OCI-LY7 (cell line): Measurements from ENCODE around the gene PPFIA4. TPM values are rescaled to one million over a fixed set of nuclear protein-coding genes. Genes with fewer than 3 reads are reported as not detected.

Source experiments
- BruUV-seq: library from RNA; stranded (reverse); fragments of 400-500 nt; replicated peaks from 2 replicates; lab custom pipeline; 2021; lab: Mats Ljungman, UMichigan
- CTCF ChIA-PET: fragments of 300-600 bp; sonication (Branson Sonifier 250); formaldehyde crosslinking; loops from one replicate; lab custom pipeline; 2022; ENCODE audit warnings: antibody characterized with exemption; ENCODE audit not compliant: unreplicated experiment; lab: Charles Lee
- POLR2A ChIA-PET: fragments of 300-600 bp; sonication (Branson Sonifier 250); formaldehyde crosslinking; loops from one replicate; lab custom pipeline; 2022; ENCODE audit warnings: antibody characterized with exemption; lab: Charles Lee
- DNase-seq: peaks from one replicate; pipeline ENCODE4 v3.0.0-alpha.2; 2015; ENCODE audit warnings: low spot score
- H2AFZ ChIP-seq: fragments of 200-600 bp; sonication (generic), shearing (Covaris generic); 2 replicates; pipeline ENCODE4 v1.6.1; 2014; ENCODE audit warnings: mild to moderate bottlenecking, antibody characterized with exemption, low read length, moderate library complexity
- H3K27ac ChIP-seq: fragments of 200-600 bp; sonication (generic); 2 replicates; pipeline ENCODE4 v1.5.1; 2014; ENCODE audit warnings: mixed run types, low read depth, mild to moderate bottlenecking, moderate library complexity, low read length, inconsistent platforms; ENCODE audit not compliant: poor library complexity, severe bottlenecking
- H3K36me3 ChIP-seq: fragments of 200-600 bp; sonication (generic); 2 replicates; pipeline ENCODE4 v1.6.1; 2014; ENCODE audit warnings: mild to moderate bottlenecking, antibody characterized with exemption, low read length, moderate library complexity, mixed read lengths; ENCODE audit not compliant: insufficient read depth
- H3K4me1 ChIP-seq: fragments of 200-600 bp; sonication (generic); 2 replicates; pipeline ENCODE4 v1.5.1; 2014; ENCODE audit warnings: mild to moderate bottlenecking, low read length; ENCODE audit not compliant: insufficient read depth, poor library complexity, severe bottlenecking
- H3K4me2 ChIP-seq: fragments of 200-600 bp; sonication (generic); 2 replicates; pipeline ENCODE4 v1.6.1; 2014; ENCODE audit warnings: mild to moderate bottlenecking, low read length
- H3K4me3 ChIP-seq: fragments of 200-600 bp; sonication (generic); 2 replicates; pipeline ENCODE4 v1.5.1; 2014; ENCODE audit warnings: mild to moderate bottlenecking, low read depth, low read length; ENCODE audit not compliant: poor library complexity, severe bottlenecking
- H3K79me2 ChIP-seq: fragments of 200-600 bp; sonication (generic); 2 replicates; pipeline ENCODE4 v1.6.1; 2016; ENCODE audit warnings: low read depth, mild to moderate bottlenecking, low read length, moderate library complexity, mixed read lengths; ENCODE audit not compliant: insufficient read depth
- H3K9me2 ChIP-seq: fragments of 200-600 bp; sonication (generic); 2 replicates; pipeline ENCODE4 v1.6.1; 2016; ENCODE audit warnings: mild to moderate bottlenecking, low read length, mixed read lengths; ENCODE audit not compliant: insufficient read depth
- H3K9me3 ChIP-seq: fragments of 200-600 bp; sonication (generic); 2 replicates; pipeline ENCODE4 v1.6.1; 2014; ENCODE audit warnings: mild to moderate bottlenecking, mixed run types, low read length, mixed read lengths
- H4K20me1 ChIP-seq: fragments of 200-600 bp; sonication (generic); 2 replicates; pipeline ENCODE4 v1.6.1; 2014; ENCODE audit warnings: mild to moderate bottlenecking, antibody characterized with exemption, low read length, moderate library complexity, mixed read lengths; ENCODE audit not compliant: insufficient read depth
- EZH2phosphoT487 ChIP-seq: fragments of 200-600 bp; sonication (generic); IDR thresholded peaks from 2 replicates; pipeline ENCODE4 v1.6.1; 2018; ENCODE audit warnings: low read depth, borderline replicate concordance, mild to moderate bottlenecking, mixed run types, antibody characterized with exemption, low read length, moderate library complexity, mixed read lengths
- intact Hi-C: fragments of 100-400 bp; cut with micrococcal nuclease; formaldehyde crosslinking; loops from one replicate; pipeline ENCODE4 v1.10.0; 2022; ENCODE audit not compliant: unreplicated experiment
- total RNA-seq, 2 experiments: library from RNA; depleted of rRNA in 1 of 2; stranded (reverse); fragments of >200 nt in 1 of 2; shearing (Covaris generic) in 1 of 2; gene quantifications; 2 replicates each; pipeline ENCODE4 v1.2.3, GENCODE V29; 2014 to 2022
- TF ChIP-seq, protein P1 (sequence below): fragments of 200-600 bp; sonication (generic); conservative IDR thresholded peaks from 2 replicates; pipeline ENCODE4 v1.5.1; 2014; ENCODE audit warnings: mild to moderate bottlenecking, antibody characterized with exemption, low read length, moderate library complexity, mixed read lengths

Gene PPFIA4
- total RNA-seq, 2 experiments from 2014 or later: 0.03 to 2.7 TPM

GRCh38 chr1:203006948-203007871, 19.1 kb upstream of the PPFIA4 start, which contains the start of gene TMEM183A:
Gene TMEM183A (plus strand): TSS chr1:203007374. CDS start chr1:203007466, 92 bp downstream.
- Histone ChIP-seq H3K4me3 (peak within 1 kb of the TSS; percentile 84), H3K4me1 (peaks cover 17% of the 10 kb centered on the region), H2AFZ (peak within 1 kb of the TSS; percentile 71; the same call in 1 of the 2 replicates), H3K27ac (peak within 1 kb of the TSS; percentile 54), H4K20me1 (peaks cover 5% of the 10 kb centered on the region; the same call in 1 of the 2 replicates), H3K9me2 (no peaks in the 10 kb centered on the region), H3K36me3 (peaks cover 37% of the 10 kb centered on the region), H3K4me2 (peak within 1 kb of the TSS; percentile 92), H3K9me3 (peaks cover 9% of the 10 kb centered on the region; the same call in 1 of the 2 replicates), H3K79me2 (peaks cover 45% of the 10 kb centered on the region)
- no peak for TF ChIP-seq EZH2phosphoT487
- TF ChIP-seq, protein P1, sequence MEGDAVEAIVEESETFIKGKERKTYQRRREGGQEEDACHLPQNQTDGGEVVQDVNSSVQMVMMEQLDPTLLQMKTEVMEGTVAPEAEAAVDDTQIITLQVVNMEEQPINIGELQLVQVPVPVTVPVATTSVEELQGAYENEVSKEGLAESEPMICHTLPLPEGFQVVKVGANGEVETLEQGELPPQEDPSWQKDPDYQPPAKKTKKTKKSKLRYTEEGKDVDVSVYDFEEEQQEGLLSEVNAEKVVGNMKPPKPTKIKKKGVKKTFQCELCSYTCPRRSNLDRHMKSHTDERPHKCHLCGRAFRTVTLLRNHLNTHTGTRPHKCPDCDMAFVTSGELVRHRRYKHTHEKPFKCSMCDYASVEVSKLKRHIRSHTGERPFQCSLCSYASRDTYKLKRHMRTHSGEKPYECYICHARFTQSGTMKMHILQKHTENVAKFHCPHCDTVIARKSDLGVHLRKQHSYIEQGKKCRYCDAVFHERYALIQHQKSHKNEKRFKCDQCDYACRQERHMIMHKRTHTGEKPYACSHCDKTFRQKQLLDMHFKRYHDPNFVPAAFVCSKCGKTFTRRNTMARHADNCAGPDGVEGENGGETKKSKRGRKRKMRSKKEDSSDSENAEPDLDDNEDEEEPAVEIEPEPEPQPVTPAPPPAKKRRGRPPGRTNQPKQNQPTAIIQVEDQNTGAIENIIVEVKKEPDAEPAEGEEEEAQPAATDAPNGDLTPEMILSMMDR: no peak
- no TSS peak for BruUV-seq
- ChIA-PET POLR2A (interaction anchor here (0.5 to 2.1 kb wide), 16 partner anchors 10 to 477 kb away, joined by 3 to 8 read pairs (median 3); partner anchors contain the start of gene PPFIA4), CTCF (interaction anchor here (0.6 kb wide), 1 partner anchor 1581 kb away, joined by 3 read pairs; no protein-coding TSS in a partner anchor)
- intact Hi-C loops: loop anchor here (10.0 kb wide), 2 partner anchors 392 to 662 kb away; partner anchors contain the start of genes PPP1R12B and UBE2T
- peak; percentile 99 for DNase-seq

DNA sequence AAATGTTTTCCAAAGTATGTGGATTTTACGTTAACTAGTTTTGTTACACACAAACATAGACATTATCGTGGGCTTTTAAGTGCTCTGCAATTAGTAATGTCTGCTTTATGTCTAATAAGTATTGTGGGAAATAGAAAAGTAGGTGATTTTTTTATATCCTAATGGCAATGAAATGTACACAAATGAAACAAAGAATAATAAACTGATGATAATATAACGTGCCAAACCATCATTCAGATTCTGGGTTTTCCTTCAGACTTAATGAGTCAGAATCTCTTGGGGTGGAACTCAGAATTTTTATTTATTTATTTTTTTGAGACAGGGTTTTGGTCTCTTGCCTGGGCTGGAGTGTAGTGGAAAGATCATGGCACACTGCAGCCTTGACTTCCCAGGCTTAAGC, 17.1 kb upstream of the PPFIA4 start:
- peak overlapping the region; percentile 92; the same call in 1 of the 2 replicates for H3K4me2 ChIP-seq
- POLR2A ChIA-PET: no interaction called here
- H2AFZ ChIP-seq: no peak overlapping the region
- H3K4me3 ChIP-seq: no peak overlapping the region
- H3K9me3 ChIP-seq: peaks cover 9% of the 10 kb centered on the region; the same call in 1 of the 2 replicates
- peaks cover 5% of the 10 kb centered on the region; the same call in 1 of the 2 replicates for H4K20me1 ChIP-seq
- H3K79me2 ChIP-seq: peaks cover 54% of the 10 kb centered on the region
- H3K27ac ChIP-seq: no peak overlapping the region
- TF ChIP-seq, protein P1: no peak
- H3K4me1 ChIP-seq: peaks cover 17% of the 10 kb centered on the region
- no peak for DNase-seq
- CTCF ChIA-PET: interaction anchor here (0.6 kb wide), 1 partner anchor 114 kb away, joined by 3 read pairs; no protein-coding TSS in a partner anchor
- H3K9me2 ChIP-seq: no peaks in the 10 kb centered on the region
- H3K36me3 ChIP-seq: peaks cover 57% of the 10 kb centered on the region
- BruUV-seq: no TSS peak
- intact Hi-C loops: loop anchor here (10.0 kb wide), 2 partner anchors 394 to 664 kb away; partner anchors contain the start of genes PPP1R12B and UBE2T
